ENCODE measurements around the gene RIC1.
"Not testable (repeated sequence)": the region's sequence is repeated elsewhere in the genome, so short reads cannot be mapped to it uniquely, and the experiment has no call there.

Gene RIC1

DNA sequence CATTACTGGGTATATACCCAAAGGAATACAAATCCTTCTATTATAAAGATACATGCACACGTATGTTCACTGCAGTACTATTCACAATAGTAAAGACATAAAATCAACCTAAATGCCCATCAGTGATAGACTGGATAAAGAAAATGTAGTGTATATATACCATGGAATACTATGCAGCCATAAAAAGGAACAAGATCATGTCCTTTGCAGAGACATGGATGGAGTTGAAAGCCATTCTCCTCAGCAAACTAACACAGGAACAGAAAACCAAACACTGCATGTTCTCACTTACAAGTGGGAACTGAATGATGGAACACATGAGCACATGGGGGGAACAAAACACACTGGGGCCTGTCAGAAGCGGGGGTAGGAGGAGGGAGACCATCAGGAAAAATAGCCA is 47.2 kb upstream of the RIC1 start:
- POLR2A ChIA-PET; H3K9me3 ChIP-seq (ENCODE audit: control insufficient read depth, insufficient read depth, low read depth, low read length); H3K27ac ChIP-seq (ENCODE audit: extremely low read depth, low read depth, low read length); H3K4me3 ChIP-seq (ENCODE audit: low read depth, low read length); H3K4me1 ChIP-seq (ENCODE audit: control insufficient read depth, insufficient read depth, low read length); H3K36me3 ChIP-seq (ENCODE audit: control insufficient read depth in 2 of 2, insufficient read depth in 1 of 2, low read length in 2 of 2): not testable (repeated sequence)
- TF ChIP-seq ZNF146 (tag by site-specific recombination; IDR thresholded peaks at IDR 0.05): peak; percentile 69; the same call in 1 of the 2 replicates
- CTCF ChIA-PET: interaction anchor here (1.2 to 1.9 kb wide), 2 partner anchors 8 to 131 kb away, joined by 4 to 11 read pairs; partner anchors contain the start of gene CD274

GRCh38 chr9:5582835-5583195 is 46.1 kb upstream of the RIC1 start:
- H3K4me1 ChIP-seq (ENCODE audit: control insufficient read depth, insufficient read depth, low read length): no peaks in the 10 kb centered on the region
- POLR2A ChIA-PET: no interaction called here
- CTCF ChIA-PET: interaction anchor here (0.5 to 1.8 kb wide), 6 partner anchors 18 to 1200 kb away, joined by 3 to 8 read pairs (median 3); partner anchors contain the start of gene CD274
- H3K4me3 ChIP-seq (ENCODE audit: low read depth, low read length): no peak overlapping the region
- no peaks in the 10 kb centered on the region for H3K9me3 ChIP-seq (ENCODE audit: control insufficient read depth, insufficient read depth, low read depth, low read length)
- H3K27ac ChIP-seq (ENCODE audit: extremely low read depth, low read depth, low read length): no peak overlapping the region
- no peaks in the 10 kb centered on the region for H3K36me3 ChIP-seq (ENCODE audit: control insufficient read depth in 2 of 2, insufficient read depth in 1 of 2, low read length in 2 of 2)
- no peak for TF ChIP-seq ZNF16 (tag by site-specific recombination; IDR thresholded peaks at IDR 0.05; ENCODE audit: low read depth)
- TF ChIP-seq ZNF837 (tag by site-specific recombination; IDR thresholded peaks at IDR 0.05): no peak
- TF ChIP-seq ZNF747 (tag by site-specific recombination; IDR thresholded peaks at IDR 0.05): no peak

DNA sequence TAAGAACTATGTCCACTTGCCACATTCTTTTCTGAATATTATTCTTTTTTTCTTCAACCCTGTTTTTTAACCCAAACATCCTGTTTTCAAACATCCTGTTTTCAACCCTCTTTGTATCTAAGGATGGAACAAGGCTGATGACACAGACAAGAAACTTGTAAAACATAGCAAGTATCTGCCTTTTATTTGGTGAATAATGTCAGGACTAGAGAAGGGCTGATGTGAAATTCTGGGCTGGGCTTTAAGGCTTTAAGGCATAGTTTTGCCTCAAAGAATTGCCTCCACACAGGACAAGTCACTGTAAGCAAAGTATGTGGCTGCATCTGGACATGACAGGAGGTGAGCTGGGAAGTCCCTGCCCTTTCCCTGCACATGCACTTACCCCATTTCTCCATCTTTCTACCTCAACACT is 42.5 kb upstream of the RIC1 start:
- no peaks in the 10 kb centered on the region for H3K36me3 ChIP-seq (ENCODE audit: control insufficient read depth in 2 of 2, insufficient read depth in 1 of 2, low read length in 2 of 2)
- H3K4me1 ChIP-seq (ENCODE audit: control insufficient read depth, insufficient read depth, low read length): no peaks in the 10 kb centered on the region
- H3K9me3 ChIP-seq (ENCODE audit: control insufficient read depth, insufficient read depth, low read depth, low read length): no peaks in the 10 kb centered on the region
- POLR2A ChIA-PET: no interaction called here
- no peak overlapping the region for H3K27ac ChIP-seq (ENCODE audit: extremely low read depth, low read depth, low read length)
- CTCF ChIA-PET: interaction anchor here (0.6 to 1.9 kb wide), 5 partner anchors 9 to 836 kb away, joined by 3 to 9 read pairs (median 3); partner anchors contain the start of gene INSL6
- no peak for TF ChIP-seq ZSCAN18 (tag by site-specific recombination; IDR thresholded peaks at IDR 0.05)
- TF ChIP-seq, protein P1, sequence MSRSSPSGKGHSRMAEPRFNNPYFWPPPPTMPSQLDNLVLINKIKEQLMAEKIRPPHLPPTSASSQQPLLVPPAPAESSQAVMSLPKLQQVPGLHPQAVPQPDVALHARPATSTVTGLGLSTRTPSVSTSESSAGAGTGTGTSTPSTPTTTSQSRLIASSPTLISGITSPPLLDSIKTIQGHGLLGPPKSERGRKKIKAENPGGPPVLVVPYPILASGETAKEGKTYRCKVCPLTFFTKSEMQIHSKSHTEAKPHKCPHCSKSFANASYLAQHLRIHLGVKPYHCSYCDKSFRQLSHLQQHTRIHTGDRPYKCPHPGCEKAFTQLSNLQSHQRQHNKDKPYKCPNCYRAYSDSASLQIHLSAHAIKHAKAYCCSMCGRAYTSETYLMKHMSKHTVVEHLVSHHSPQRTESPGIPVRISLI (tag by site-specific recombination; IDR thresholded peaks at IDR 0.05): no peak
- TF ChIP-seq ZNF280C (tag by site-specific recombination; IDR thresholded peaks at IDR 0.05): no peak
- TF ChIP-seq ZNF2 (tag by site-specific recombination; IDR thresholded peaks at IDR 0.05): no peak
- TF ChIP-seq, protein P2, sequence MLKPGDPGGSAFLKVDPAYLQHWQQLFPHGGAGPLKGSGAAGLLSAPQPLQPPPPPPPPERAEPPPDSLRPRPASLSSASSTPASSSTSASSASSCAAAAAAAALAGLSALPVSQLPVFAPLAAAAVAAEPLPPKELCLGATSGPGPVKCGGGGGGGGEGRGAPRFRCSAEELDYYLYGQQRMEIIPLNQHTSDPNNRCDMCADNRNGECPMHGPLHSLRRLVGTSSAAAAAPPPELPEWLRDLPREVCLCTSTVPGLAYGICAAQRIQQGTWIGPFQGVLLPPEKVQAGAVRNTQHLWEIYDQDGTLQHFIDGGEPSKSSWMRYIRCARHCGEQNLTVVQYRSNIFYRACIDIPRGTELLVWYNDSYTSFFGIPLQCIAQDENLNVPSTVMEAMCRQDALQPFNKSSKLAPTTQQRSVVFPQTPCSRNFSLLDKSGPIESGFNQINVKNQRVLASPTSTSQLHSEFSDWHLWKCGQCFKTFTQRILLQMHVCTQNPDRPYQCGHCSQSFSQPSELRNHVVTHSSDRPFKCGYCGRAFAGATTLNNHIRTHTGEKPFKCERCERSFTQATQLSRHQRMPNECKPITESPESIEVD (tag by site-specific recombination; IDR thresholded peaks at IDR 0.05): no peak
- no peak overlapping the region for H3K4me3 ChIP-seq (ENCODE audit: low read depth, low read length)

DNA sequence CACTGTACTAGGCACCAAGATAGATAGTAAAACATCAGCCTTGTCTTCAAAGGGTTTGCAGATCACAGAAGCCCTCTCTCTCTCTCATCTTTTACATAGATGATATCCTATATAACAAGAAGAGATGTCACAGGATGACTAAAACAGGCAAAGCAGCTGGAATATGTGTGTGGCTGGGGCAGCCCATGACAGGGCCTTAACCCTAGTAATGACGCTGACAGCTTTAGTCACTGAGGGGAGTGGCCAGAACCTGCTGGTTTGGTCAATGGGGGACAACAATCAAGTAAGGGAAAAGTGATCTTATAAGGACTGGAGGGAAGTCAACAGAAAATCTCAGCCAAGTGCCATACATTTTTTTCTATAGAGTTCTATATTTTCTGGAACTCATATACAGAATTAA is 41.9 kb upstream of the RIC1 start:
- Histone ChIP-seq H3K36me3 (ENCODE audit: control insufficient read depth in 2 of 2, insufficient read depth in 1 of 2, low read length in 2 of 2) (no peaks in the 10 kb centered on the region), H3K4me3 (ENCODE audit: low read depth, low read length) (no peak overlapping the region), H3K4me1 (ENCODE audit: control insufficient read depth, insufficient read depth, low read length) (no peaks in the 10 kb centered on the region), H3K27ac (ENCODE audit: extremely low read depth, low read depth, low read length) (no peak overlapping the region), H3K9me3 (ENCODE audit: control insufficient read depth, insufficient read depth, low read depth, low read length) (no peaks in the 10 kb centered on the region)
- ChIA-PET POLR2A (no interaction called here), CTCF (interaction anchor here (0.6 to 1.9 kb wide), 3 partner anchors 13 to 835 kb away, joined by 3 to 9 read pairs (median 3); no protein-coding TSS in a partner anchor)
- TF ChIP-seq ZNF350 (tag by site-specific recombination; IDR thresholded peaks at IDR 0.05) (no peak), ZNF416 (tag by site-specific recombination; IDR thresholded peaks at IDR 0.05) (no peak), HOXD13 (CRISPR knock-in tag; IDR thresholded peaks at IDR 0.05; ENCODE audit: borderline replicate concordance) (no peak), ZNF23 (tag by site-specific recombination; IDR thresholded peaks at IDR 0.05; ENCODE audit: borderline replicate concordance) (no peak), SP7 (tag by site-specific recombination; IDR thresholded peaks at IDR 0.05) (no peak), ZSCAN4 (tag by site-specific recombination; IDR thresholded peaks at IDR 0.05) (no peak)
- TF ChIP-seq, protein P3, sequence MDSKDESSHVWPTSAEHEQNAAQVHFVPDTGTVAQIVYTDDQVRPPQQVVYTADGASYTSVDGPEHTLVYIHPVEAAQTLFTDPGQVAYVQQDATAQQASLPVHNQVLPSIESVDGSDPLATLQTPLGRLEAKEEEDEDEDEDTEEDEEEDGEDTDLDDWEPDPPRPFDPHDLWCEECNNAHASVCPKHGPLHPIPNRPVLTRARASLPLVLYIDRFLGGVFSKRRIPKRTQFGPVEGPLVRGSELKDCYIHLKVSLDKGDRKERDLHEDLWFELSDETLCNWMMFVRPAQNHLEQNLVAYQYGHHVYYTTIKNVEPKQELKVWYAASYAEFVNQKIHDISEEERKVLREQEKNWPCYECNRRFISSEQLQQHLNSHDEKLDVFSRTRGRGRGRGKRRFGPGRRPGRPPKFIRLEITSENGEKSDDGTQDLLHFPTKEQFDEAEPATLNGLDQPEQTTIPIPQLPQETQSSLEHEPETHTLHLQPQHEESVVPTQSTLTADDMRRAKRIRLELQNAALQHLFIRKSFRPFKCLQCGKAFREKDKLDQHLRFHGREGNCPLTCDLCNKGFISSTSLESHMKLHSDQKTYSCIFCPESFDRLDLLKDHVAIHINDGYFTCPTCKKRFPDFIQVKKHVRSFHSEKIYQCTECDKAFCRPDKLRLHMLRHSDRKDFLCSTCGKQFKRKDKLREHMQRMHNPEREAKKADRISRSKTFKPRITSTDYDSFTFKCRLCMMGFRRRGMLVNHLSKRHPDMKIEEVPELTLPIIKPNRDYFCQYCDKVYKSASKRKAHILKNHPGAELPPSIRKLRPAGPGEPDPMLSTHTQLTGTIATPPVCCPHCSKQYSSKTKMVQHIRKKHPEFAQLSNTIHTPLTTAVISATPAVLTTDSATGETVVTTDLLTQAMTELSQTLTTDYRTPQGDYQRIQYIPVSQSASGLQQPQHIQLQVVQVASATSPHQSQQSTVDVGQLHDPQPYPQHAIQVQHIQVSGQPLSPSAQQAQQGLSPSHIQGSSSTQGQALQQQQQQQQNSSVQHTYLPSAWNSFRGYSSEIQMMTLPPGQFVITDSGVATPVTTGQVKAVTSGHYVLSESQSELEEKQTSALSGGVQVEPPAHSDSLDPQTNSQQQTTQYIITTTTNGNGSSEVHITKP (tag by site-specific recombination; IDR thresholded peaks at IDR 0.05): no peak
